Measurements from ENCODE around the gene SCLT1.

DNA sequence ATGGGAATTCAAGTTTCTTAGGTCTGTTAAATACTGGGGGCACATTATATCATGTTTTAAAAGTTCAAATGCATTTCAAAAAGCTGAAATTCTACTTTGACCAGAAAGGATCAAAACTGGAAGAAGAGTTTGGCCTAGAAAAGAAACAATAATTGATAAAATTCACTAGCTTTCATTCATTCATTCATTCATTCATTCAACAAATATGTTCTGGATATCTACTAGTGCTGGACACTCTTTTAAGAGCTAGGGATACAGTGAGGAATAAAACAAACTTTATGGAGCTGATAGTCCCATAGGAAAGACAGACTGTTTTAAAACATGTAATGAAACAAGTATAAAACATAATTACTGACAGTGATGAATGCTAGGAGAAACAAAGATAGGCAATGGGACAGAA lies 177.8 kb downstream of the SCLT1 start:
- TF ChIP-seq MAX (IDR thresholded peaks at IDR 0.05) (no peak), EP300 (IDR thresholded peaks at IDR 0.05; ENCODE audit: borderline replicate concordance) (no peak), TAF1 (IDR thresholded peaks at IDR 0.05; ENCODE audit: low read depth) (no peak), CEBPB (IDR thresholded peaks at IDR 0.05) (no peak)
- TF ChIP-seq, protein P1, sequence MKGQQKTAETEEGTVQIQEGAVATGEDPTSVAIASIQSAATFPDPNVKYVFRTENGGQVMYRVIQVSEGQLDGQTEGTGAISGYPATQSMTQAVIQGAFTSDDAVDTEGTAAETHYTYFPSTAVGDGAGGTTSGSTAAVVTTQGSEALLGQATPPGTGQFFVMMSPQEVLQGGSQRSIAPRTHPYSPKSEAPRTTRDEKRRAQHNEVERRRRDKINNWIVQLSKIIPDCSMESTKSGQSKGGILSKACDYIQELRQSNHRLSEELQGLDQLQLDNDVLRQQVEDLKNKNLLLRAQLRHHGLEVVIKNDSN (IDR thresholded peaks at IDR 0.05) = no peak
- TF ChIP-seq, protein P2, sequence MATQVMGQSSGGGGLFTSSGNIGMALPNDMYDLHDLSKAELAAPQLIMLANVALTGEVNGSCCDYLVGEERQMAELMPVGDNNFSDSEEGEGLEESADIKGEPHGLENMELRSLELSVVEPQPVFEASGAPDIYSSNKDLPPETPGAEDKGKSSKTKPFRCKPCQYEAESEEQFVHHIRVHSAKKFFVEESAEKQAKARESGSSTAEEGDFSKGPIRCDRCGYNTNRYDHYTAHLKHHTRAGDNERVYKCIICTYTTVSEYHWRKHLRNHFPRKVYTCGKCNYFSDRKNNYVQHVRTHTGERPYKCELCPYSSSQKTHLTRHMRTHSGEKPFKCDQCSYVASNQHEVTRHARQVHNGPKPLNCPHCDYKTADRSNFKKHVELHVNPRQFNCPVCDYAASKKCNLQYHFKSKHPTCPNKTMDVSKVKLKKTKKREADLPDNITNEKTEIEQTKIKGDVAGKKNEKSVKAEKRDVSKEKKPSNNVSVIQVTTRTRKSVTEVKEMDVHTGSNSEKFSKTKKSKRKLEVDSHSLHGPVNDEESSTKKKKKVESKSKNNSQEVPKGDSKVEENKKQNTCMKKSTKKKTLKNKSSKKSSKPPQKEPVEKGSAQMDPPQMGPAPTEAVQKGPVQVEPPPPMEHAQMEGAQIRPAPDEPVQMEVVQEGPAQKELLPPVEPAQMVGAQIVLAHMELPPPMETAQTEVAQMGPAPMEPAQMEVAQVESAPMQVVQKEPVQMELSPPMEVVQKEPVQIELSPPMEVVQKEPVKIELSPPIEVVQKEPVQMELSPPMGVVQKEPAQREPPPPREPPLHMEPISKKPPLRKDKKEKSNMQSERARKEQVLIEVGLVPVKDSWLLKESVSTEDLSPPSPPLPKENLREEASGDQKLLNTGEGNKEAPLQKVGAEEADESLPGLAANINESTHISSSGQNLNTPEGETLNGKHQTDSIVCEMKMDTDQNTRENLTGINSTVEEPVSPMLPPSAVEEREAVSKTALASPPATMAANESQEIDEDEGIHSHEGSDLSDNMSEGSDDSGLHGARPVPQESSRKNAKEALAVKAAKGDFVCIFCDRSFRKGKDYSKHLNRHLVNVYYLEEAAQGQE (IDR thresholded peaks at IDR 0.05; ENCODE audit: low read depth) = no peak

Measured in Ishikawa (cell line).